Trophoblast cell (in vitro differentiated cells and primary cell): Measurements from ENCODE around the gene KBTBD13. TPM values are rescaled to one million over a fixed set of nuclear protein-coding genes. Genes with fewer than 3 reads are reported as not detected.

Experiments
- DNase-seq, 2 donors: peaks; one replicate each; pipeline ENCODE4 v3.0.0-alpha.2; 2016
- H2AFZ ChIP-seq: 2 replicates; pipeline ENCODE4 v1.6.1; 2013; ENCODE audit warnings: low read length, moderate library complexity, mild to moderate bottlenecking; ENCODE audit not compliant: insufficient read depth, poor library complexity
- H2AK5ac ChIP-seq: 2 replicates; pipeline ENCODE4 v1.6.1; 2013; ENCODE audit warnings: mild to moderate bottlenecking, low read length
- H2BK120ac ChIP-seq: 2 replicates; pipeline ENCODE4 v1.6.1; 2013; ENCODE audit warnings: low read length, mild to moderate bottlenecking, moderate library complexity; ENCODE audit not compliant: insufficient read depth, poor library complexity
- H2BK12ac ChIP-seq: 2 replicates; pipeline ENCODE4 v1.6.1; 2013; ENCODE audit warnings: mild to moderate bottlenecking, low read length, moderate library complexity
- H2BK5ac ChIP-seq: 2 replicates; pipeline ENCODE4 v1.6.1; 2013; ENCODE audit warnings: low read length, low read depth, moderate library complexity, mild to moderate bottlenecking; ENCODE audit not compliant: poor library complexity
- H3K14ac ChIP-seq: 2 replicates; pipeline ENCODE4 v1.6.1; 2013; ENCODE audit warnings: mild to moderate bottlenecking, low read length
- H3K18ac ChIP-seq: 2 replicates; pipeline ENCODE4 v1.6.1; 2013; ENCODE audit warnings: mild to moderate bottlenecking, low read length
- H3K23ac ChIP-seq: 2 replicates; pipeline ENCODE4 v1.6.1; 2013; ENCODE audit warnings: low read length
- H3K27ac ChIP-seq: 2 replicates; pipeline ENCODE4 v1.5.1; 2013; ENCODE audit warnings: low read depth, mild to moderate bottlenecking, inconsistent platforms, low read length, moderate library complexity
- H3K27me3 ChIP-seq: 2 replicates; pipeline ENCODE4 v1.6.1; 2013; ENCODE audit warnings: inconsistent platforms, mild to moderate bottlenecking, low read length, moderate library complexity; ENCODE audit not compliant: insufficient read depth
- H3K36me3 ChIP-seq, 2 experiments: 1 replicate in 1 of 2; 2 replicates in 1 of 2; pipeline ENCODE4 v1.6.1; 2013; ENCODE audit warnings: low read length in 2 of 2, mild to moderate bottlenecking in 2 of 2, moderate library complexity in 1 of 2; ENCODE audit not compliant: insufficient read depth in 2 of 2, control insufficient read depth in 1 of 2
- H3K4ac ChIP-seq: 2 replicates; pipeline ENCODE4 v1.6.1; 2013; ENCODE audit warnings: low read depth, mild to moderate bottlenecking, low read length, moderate library complexity
- H3K4me1 ChIP-seq, 2 experiments: 1 replicate in 1 of 2; 2 replicates in 1 of 2; pipeline ENCODE4 v1.6.1; 2013; ENCODE audit warnings: low read length in 2 of 2, mild to moderate bottlenecking in 2 of 2, moderate library complexity in 1 of 2; ENCODE audit not compliant: insufficient read depth in 2 of 2, control insufficient read depth in 1 of 2
- H3K4me2 ChIP-seq: 2 replicates; pipeline ENCODE4 v1.6.1; 2013; ENCODE audit warnings: inconsistent platforms, mild to moderate bottlenecking, low read length, moderate library complexity
- H3K4me3 ChIP-seq: 2 replicates; pipeline ENCODE4 v1.5.1; 2013; ENCODE audit warnings: mild to moderate bottlenecking, low read depth, low read length, inconsistent platforms
- H3K79me1 ChIP-seq: one replicate; pipeline ENCODE4 v1.6.1; 2013; ENCODE audit warnings: low read length
- H3K79me2 ChIP-seq: 2 replicates; pipeline ENCODE4 v1.6.1; 2013; ENCODE audit warnings: low read length, mild to moderate bottlenecking; ENCODE audit not compliant: control insufficient read depth, insufficient read depth, poor library complexity
- H3K9ac ChIP-seq: 2 replicates; pipeline ENCODE4 v1.6.1; 2013; ENCODE audit warnings: mild to moderate bottlenecking, low read length
- H3K9me3 ChIP-seq: 2 replicates; pipeline ENCODE4 v1.6.1; 2013; ENCODE audit warnings: low read depth, mild to moderate bottlenecking, control low read depth, inconsistent platforms, low read length; ENCODE audit not compliant: insufficient read depth
- H4K12ac ChIP-seq: 2 replicates; pipeline ENCODE4 v1.6.1; 2013; ENCODE audit warnings: low read depth, mild to moderate bottlenecking, low read length, moderate library complexity
- H4K8ac ChIP-seq: 2 replicates; pipeline ENCODE4 v1.6.1; 2013; ENCODE audit warnings: low read depth, mild to moderate bottlenecking, low read length, moderate library complexity
- H4K91ac ChIP-seq: one replicate; pipeline ENCODE4 v1.6.1; 2013; ENCODE audit warnings: low read depth, mild to moderate bottlenecking, low read length, moderate library complexity
- WGBS: extraction: QIAGEN DNeasy Blood & Tissue Kit; methylation state at CpG from one replicate; pipeline ENCODE4 v1.1.7; 2013; ENCODE audit warnings: missing lambda C conversion rate; ENCODE audit not compliant: insufficient read length, insufficient coverage; ENCODE audit errors: extremely low coverage; 5-methylcytosine and 5-hydroxymethylcytosine counted together
- polyA plus RNA-seq: library from polyadenylated mRNA; stranded (reverse); fragments of 200-250 nt; gene quantifications from 2 replicates; pipeline ENCODE4 v1.2.3, GENCODE V29; 2013

Gene KBTBD13
- not detected in 2 replicates for polyA plus RNA-seq

DNA sequence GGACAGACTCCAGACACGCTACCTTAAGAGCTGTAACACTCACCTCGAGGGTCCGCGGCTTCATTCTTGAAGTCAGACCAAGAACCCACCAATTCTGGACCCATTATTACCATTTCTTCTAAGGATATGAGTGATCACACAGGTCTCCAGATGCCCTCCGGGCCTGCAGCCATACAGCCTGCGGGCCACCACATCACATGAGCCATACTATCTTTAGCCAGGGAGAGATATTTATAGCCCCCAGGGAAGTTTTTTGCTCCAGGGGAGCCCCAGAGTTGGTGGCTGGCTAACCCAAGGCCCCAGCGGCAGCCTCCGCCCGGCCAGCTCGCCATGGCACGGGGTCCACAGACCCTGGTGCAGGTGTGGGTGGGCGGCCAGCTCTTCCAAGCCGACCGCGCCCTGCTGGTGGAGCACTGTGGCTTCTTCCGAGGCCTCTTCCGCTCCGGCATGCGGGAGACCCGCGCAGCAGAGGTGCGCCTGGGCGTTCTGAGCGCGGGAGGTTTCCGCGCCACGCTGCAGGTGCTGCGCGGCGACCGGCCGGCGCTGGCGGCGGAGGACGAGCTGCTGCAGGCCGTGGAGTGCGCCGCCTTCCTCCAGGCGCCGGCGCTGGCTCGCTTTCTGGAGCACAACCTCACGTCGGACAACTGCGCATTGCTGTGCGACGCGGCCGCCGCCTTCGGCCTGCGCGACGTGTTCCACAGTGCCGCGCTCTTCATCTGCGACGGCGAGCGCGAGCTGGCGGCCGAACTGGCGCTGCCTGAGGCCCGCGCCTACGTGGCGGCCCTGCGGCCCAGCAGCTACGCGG lies at the start of gene KBTBD13:
TSS of gene KBTBD13 (plus strand) at position 261 of the 805 bp plus-strand sequence. CDS start at position 331, 70 bp downstream.
- H3K79me1 ChIP-seq, result no peaks in the 10 kb centered on the region
- no peak within 1 kb of the TSS for H3K4me3 ChIP-seq
- no peaks in the 10 kb centered on the region for H3K36me3 ChIP-seq
- no peak within 1 kb of the TSS for H2BK5ac ChIP-seq
- H3K18ac ChIP-seq, result no peak within 1 kb of the TSS
- no peak within 1 kb of the TSS for H4K12ac ChIP-seq
- no CpG with 5 or more reads among the region's 73 CpGs for WGBS
- H3K9me3 ChIP-seq, result peaks cover 6% of the 10 kb centered on the region
- H2BK12ac ChIP-seq, result no peak within 1 kb of the TSS
- no peak within 1 kb of the TSS for H2AFZ ChIP-seq
- no peak within 1 kb of the TSS for H4K91ac ChIP-seq
- H3K27me3 ChIP-seq, result no peaks in the 10 kb centered on the region
- H3K27ac ChIP-seq, result no peak within 1 kb of the TSS
- peaks cover 3 to 9% of the 10 kb centered on the region in 2 experiments for H3K4me1 ChIP-seq
- no peak within 1 kb of the TSS for H3K9ac ChIP-seq
- H3K14ac ChIP-seq, result no peak within 1 kb of the TSS
- no peak within 1 kb of the TSS for H3K4me2 ChIP-seq
- H2AK5ac ChIP-seq, result no peak within 1 kb of the TSS
- no peak within 1 kb of the TSS for H4K8ac ChIP-seq
- no peaks in the 10 kb centered on the region for H3K79me2 ChIP-seq
- no peak within 1 kb of the TSS for H2BK120ac ChIP-seq
- no peak within 1 kb of the TSS for H3K23ac ChIP-seq
- H3K4ac ChIP-seq, result no peak within 1 kb of the TSS
- DNase-seq, result peak in 1 of 2 donors; percentile 10

DNA sequence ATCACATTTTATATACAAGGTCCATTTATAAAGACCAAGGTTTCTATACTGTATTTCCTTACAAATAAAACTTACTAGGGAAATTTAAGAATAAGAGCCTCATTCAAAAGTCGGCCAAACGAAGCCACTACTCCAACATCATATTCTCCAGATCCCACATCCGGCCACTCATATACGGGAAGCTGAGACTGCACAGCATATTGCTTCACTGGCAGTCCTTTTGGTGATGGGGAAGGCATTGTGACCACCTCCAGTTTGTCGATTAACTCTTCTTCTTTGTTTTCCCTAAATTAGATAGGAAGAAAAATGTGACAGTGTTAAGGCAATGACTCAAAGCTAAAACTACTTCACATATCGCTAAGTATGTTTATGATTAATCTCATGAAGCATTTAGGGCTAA lies 49.8 kb upstream of the KBTBD13 start:
- no CpG with 5 or more reads among the region's 6 CpGs for WGBS
- H3K9ac ChIP-seq, result no peak overlapping the region
- no peak overlapping the region for H3K27ac ChIP-seq
- no peak overlapping the region for H3K4ac ChIP-seq
- H3K14ac ChIP-seq, result no peak overlapping the region
- no peak overlapping the region for H4K91ac ChIP-seq
- no peak overlapping the region for H4K8ac ChIP-seq
- no peak overlapping the region for H2AFZ ChIP-seq
- H3K4me1 ChIP-seq, result peaks cover 2 to 3% of the 10 kb centered on the region in 2 experiments
- no peak overlapping the region for H4K12ac ChIP-seq
- H3K79me1 ChIP-seq, result peaks cover 5% of the 10 kb centered on the region
- H3K18ac ChIP-seq, result no peak overlapping the region
- peaks cover 5% of the 10 kb centered on the region for H3K79me2 ChIP-seq
- H2BK5ac ChIP-seq, result no peak overlapping the region
- H3K23ac ChIP-seq, result no peak overlapping the region
- DNase-seq, result no peak
- peaks cover 2% of the 10 kb centered on the region for H3K9me3 ChIP-seq
- H3K4me2 ChIP-seq, result no peak overlapping the region
- H2BK12ac ChIP-seq, result no peak overlapping the region
- no peaks in the 10 kb centered on the region for H3K36me3 ChIP-seq
- no peaks in the 10 kb centered on the region for H3K27me3 ChIP-seq
- H2BK120ac ChIP-seq, result no peak overlapping the region
- H2AK5ac ChIP-seq, result no peak overlapping the region
- H3K4me3 ChIP-seq, result no peak overlapping the region

DNA sequence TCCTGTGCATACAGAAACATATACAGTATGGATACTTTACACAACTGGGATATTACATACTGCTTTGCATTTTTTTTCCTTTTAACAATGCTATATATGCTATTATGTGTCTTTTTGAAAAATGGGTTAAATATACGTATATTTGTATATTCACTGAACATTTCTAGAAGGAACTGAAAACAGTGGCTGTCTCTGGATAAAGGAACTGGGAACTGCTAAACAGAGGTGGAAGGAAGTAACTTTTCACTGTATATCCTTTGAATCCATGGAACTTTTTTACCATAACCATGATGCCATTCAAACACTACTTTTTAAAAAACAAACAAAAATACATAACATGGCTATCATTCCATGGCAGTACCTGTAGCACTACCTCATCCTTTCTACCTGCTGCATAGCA lies 49.0 kb upstream of the KBTBD13 start:
- no peak overlapping the region for H3K18ac ChIP-seq
- H4K91ac ChIP-seq, result no peak overlapping the region
- H2BK12ac ChIP-seq, result no peak overlapping the region
- H3K27me3 ChIP-seq, result no peaks in the 10 kb centered on the region
- H3K79me1 ChIP-seq, result peaks cover 5% of the 10 kb centered on the region
- H3K9me3 ChIP-seq, result peaks cover 2% of the 10 kb centered on the region
- H4K12ac ChIP-seq, result no peak overlapping the region
- no peak overlapping the region for H3K14ac ChIP-seq
- H3K79me2 ChIP-seq, result peaks cover 5% of the 10 kb centered on the region
- H3K4me1 ChIP-seq, result peaks cover 2 to 3% of the 10 kb centered on the region in 2 experiments
- H3K4me3 ChIP-seq, result no peak overlapping the region
- no peak overlapping the region for H3K4ac ChIP-seq
- no peaks in the 10 kb centered on the region for H3K36me3 ChIP-seq
- no peak overlapping the region for H2BK5ac ChIP-seq
- WGBS, result no CpG with 5 or more reads among the region's 1 CpG
- H3K4me2 ChIP-seq, result no peak overlapping the region
- H3K23ac ChIP-seq, result no peak overlapping the region
- no peak for DNase-seq
- H2BK120ac ChIP-seq, result no peak overlapping the region
- H3K9ac ChIP-seq, result no peak overlapping the region
- no peak overlapping the region for H4K8ac ChIP-seq
- no peak overlapping the region for H3K27ac ChIP-seq
- no peak overlapping the region for H2AK5ac ChIP-seq
- H2AFZ ChIP-seq, result no peak overlapping the region

DNA sequence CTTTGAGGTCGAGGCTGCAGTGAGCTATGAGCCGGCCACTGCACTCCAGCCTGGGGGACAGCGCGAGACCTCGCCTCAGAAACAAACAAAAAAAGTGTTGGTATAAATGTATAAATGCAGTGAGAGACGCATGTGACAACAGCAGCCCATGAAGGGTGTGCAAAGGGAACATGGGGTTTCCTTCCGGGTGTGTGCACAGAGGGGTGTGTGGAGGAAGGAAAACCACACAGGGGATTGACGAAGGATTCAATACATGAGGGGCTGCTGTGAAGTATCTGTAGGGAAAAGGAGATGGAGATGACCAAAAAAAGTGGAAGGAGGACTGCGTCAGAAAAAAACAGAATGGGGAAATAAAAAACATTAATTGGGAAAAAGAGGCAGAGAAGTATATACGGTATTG lies 48.2 kb upstream of the KBTBD13 start:
- Histone ChIP-seq H2AK5ac (no peak overlapping the region), H3K9ac (no peak overlapping the region), H3K23ac (no peak overlapping the region), H3K4ac (no peak overlapping the region), H4K91ac (no peak overlapping the region), H3K4me1 (peaks cover 2 to 3% of the 10 kb centered on the region in 2 experiments), H2AFZ (no peak overlapping the region), H3K9me3 (peaks cover 2% of the 10 kb centered on the region), H4K8ac (no peak overlapping the region), H3K27me3 (no peaks in the 10 kb centered on the region), H3K18ac (no peak overlapping the region), H3K14ac (no peak overlapping the region), H3K4me3 (no peak overlapping the region), H2BK12ac (no peak overlapping the region), H3K36me3 (no peaks in the 10 kb centered on the region), H4K12ac (no peak overlapping the region), H2BK5ac (no peak overlapping the region), H3K79me2 (peaks cover 5% of the 10 kb centered on the region), H3K27ac (no peak overlapping the region), H2BK120ac (no peak overlapping the region), H3K79me1 (peaks cover 5% of the 10 kb centered on the region), H3K4me2 (peak overlapping the region; percentile 0)
- no CpG with 5 or more reads among the region's 10 CpGs for WGBS
- DNase-seq, result no peak
